GM19438 (cell line): ENCODE results near the gene MASTL.

Source experiments
- ATAC-seq: cut with Tn5 transposase; IDR thresholded peaks from one replicate; pipeline ENCODE4 v1.9.1; 2021; ENCODE audit warnings: low read depth; ENCODE audit not compliant: unreplicated experiment

MASTL gene

GRCh38 chr10:27223964-27224363, 68.8 kb downstream of the MASTL start:
- no peak for ATAC-seq

GRCh38 chr10:27225011-27225590, 69.9 kb downstream of the MASTL start:
- ATAC-seq: no peak

- no peak for ATAC-seq
These were observed 70.6 kb downstream of the MASTL start for GRCh38 chr10:27225642-27226257.

DNA sequence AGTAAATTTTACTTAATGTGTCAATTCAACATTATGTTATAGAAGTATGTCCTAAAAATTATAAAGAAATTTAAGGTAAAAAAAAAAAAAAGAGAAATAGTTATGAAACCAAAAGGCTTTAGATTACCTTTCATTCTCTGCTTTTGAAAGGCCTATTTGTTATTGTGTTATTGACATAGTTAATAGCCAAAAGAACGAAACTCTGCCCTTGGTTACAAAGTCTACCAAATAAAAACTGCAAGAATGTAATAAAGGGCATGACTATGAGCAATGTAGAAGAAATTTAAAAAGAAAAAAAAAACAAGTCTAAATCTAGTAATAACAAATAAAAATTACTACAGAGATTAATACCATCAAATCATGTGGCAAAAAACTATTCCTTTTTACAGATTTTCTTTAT, 74.9 kb downstream of the MASTL start:
- no peak for ATAC-seq

- no peak for ATAC-seq
These were observed 80.6 kb downstream of the MASTL start for GRCh38 chr10:27235706-27236105.
